ENCODE measurements around the gene CDH13. TPM values are rescaled to one million over a fixed set of nuclear protein-coding genes. Genes with fewer than 3 reads are reported as not detected.
A peak's percentile ranks its signal among the peaks of the same experiment; 100 is the strongest.

The CDH13 gene
- total RNA-seq, 4 donors from 2014 or later, result 5.8 to 36.7 (median 20.4) TPM

- ATAC-seq (no peak), DNase-seq (no peak)
- intact Hi-C loops (cut with DNase I; ENCODE audit: low total_unique reads) (no loop called here), in situ Hi-C loops (cut with MboI; ENCODE audit: low sequenced_read_pairs in 4 of 4) (no loop called here)
- Histone ChIP-seq H3K9me3 (no peaks in the 10 kb centered on the region), H3K27me3 (no peaks in the 10 kb centered on the region), H3K4me1 (peaks cover 9 to 14% of the 10 kb centered on the region in 2 donors), H3K36me3 (no peaks in the 10 kb centered on the region), H3K4me3 (no peak overlapping the region), H3K27ac (no peak overlapping the region)
- TF ChIP-seq POLR2A (IDR thresholded peaks at IDR 0.05) (no peak), CTCF (IDR thresholded peaks at IDR 0.05 in 4 of 5, conservative IDR thresholded peaks at IDR 0.05 in 1 of 5) (no peak)
These were observed 640.2 kb downstream of the CDH13 start for GRCh38 chr16:83266848-83267553.

- in situ Hi-C loops (cut with MboI; ENCODE audit: low sequenced_read_pairs in 4 of 4) (no loop called here), intact Hi-C loops (cut with DNase I; ENCODE audit: low total_unique reads) (no loop called here)
- Histone ChIP-seq H3K27me3 (no peaks in the 10 kb centered on the region), H3K9me3 (no peaks in the 10 kb centered on the region), H3K36me3 (no peaks in the 10 kb centered on the region), H3K4me3 (no peak overlapping the region), H3K27ac (no peak overlapping the region), H3K4me1 (peaks cover 12 to 19% of the 10 kb centered on the region in 2 donors)
- no peak for TF ChIP-seq POLR2A (IDR thresholded peaks at IDR 0.05)
- TF ChIP-seq CTCF (IDR thresholded peaks at IDR 0.05 in 4 of 5, conservative IDR thresholded peaks at IDR 0.05 in 1 of 5), result no peak
- DNase-seq, result peak in 1 of 2 donors; percentile 13
- peak; percentile 47 to 64 for ATAC-seq
These were observed 641.4 kb downstream of the CDH13 start for GRCh38 chr16:83268169-83268568.

- in situ Hi-C loops (cut with MboI; ENCODE audit: low sequenced_read_pairs in 4 of 4) (no loop called here), intact Hi-C loops (cut with DNase I; ENCODE audit: low total_unique reads) (no loop called here)
- Histone ChIP-seq H3K27me3 (no peaks in the 10 kb centered on the region), H3K4me1 (peaks cover 12 to 19% of the 10 kb centered on the region in 2 donors), H3K4me3 (no peak overlapping the region), H3K9me3 (no peaks in the 10 kb centered on the region), H3K36me3 (no peaks in the 10 kb centered on the region), H3K27ac (no peak overlapping the region)
- TF ChIP-seq POLR2A (IDR thresholded peaks at IDR 0.05), result no peak
- no peak for TF ChIP-seq CTCF (IDR thresholded peaks at IDR 0.05 in 4 of 5, conservative IDR thresholded peaks at IDR 0.05 in 1 of 5)
- no peak for ATAC-seq
- no peak for DNase-seq
These were observed 642.3 kb downstream of the CDH13 start for GRCh38 chr16:83269048-83269447.

- ATAC-seq (no peak), DNase-seq (no peak)
- no peaks in the 10 kb centered on the region for H3K9me3 ChIP-seq
- H3K36me3 ChIP-seq, result no peaks in the 10 kb centered on the region
- H3K27ac ChIP-seq, result no peak overlapping the region
- no peaks in the 10 kb centered on the region for H3K27me3 ChIP-seq
- H3K4me3 ChIP-seq, result no peak overlapping the region
- in situ Hi-C loops (cut with MboI; ENCODE audit: low sequenced_read_pairs in 4 of 4) (no loop called here), intact Hi-C loops (cut with DNase I; ENCODE audit: low total_unique reads) (no loop called here)
- TF ChIP-seq POLR2A (IDR thresholded peaks at IDR 0.05), result no peak
- no peak for TF ChIP-seq CTCF (IDR thresholded peaks at IDR 0.05 in 4 of 5, conservative IDR thresholded peaks at IDR 0.05 in 1 of 5)
- H3K4me1 ChIP-seq, result peaks cover 12 to 19% of the 10 kb centered on the region in 2 donors
These were observed 642.8 kb downstream of the CDH13 start for GRCh38 chr16:83269541-83269940.

GRCh38 chr16:83270061-83270460 is 643.3 kb downstream of the CDH13 start:
- TF ChIP-seq POLR2A (IDR thresholded peaks at IDR 0.05), result no peak
- TF ChIP-seq CTCF (IDR thresholded peaks at IDR 0.05 in 4 of 5, conservative IDR thresholded peaks at IDR 0.05 in 1 of 5), result no peak
- intact Hi-C loops (cut with DNase I; ENCODE audit: low total_unique reads), result no loop called here
- Histone ChIP-seq H3K27ac (no peak overlapping the region), H3K36me3 (no peaks in the 10 kb centered on the region), H3K9me3 (no peaks in the 10 kb centered on the region), H3K4me1 (peaks cover 12 to 19% of the 10 kb centered on the region in 2 donors), H3K4me3 (no peak overlapping the region), H3K27me3 (no peaks in the 10 kb centered on the region)
- no peak for ATAC-seq
- in situ Hi-C loops (cut with MboI; ENCODE audit: low sequenced_read_pairs in 4 of 4), result no loop called here
- no peak for DNase-seq
